Neural cell (in vitro differentiated cells): ENCODE measurements around the gene LIN54.

Source experiments
- EP300 ChIP-seq: fragments of 450-650 bp; conservative IDR thresholded peaks from 2 replicates; pipeline ENCODE4 v1.6.1; 2014; ENCODE audit warnings: antibody characterized with exemption, mild to moderate bottlenecking, moderate library complexity; ENCODE audit not compliant: poor library complexity, severe bottlenecking
- EZH2 ChIP-seq: fragments of 200-600, 300-800 bp; shearing (Covaris generic), sonication (generic); IDR thresholded peaks from 2 replicates; pipeline ENCODE4 v1.6.1; 2014; ENCODE audit warnings: antibody characterized with exemption, low read length, borderline replicate concordance, mild to moderate bottlenecking; ENCODE audit not compliant: insufficient read depth, poor library complexity, severe bottlenecking
- MXI1 ChIP-seq: fragments of 450-650 bp; conservative IDR thresholded peaks from 2 replicates; pipeline ENCODE4 v1.6.1; 2014; ENCODE audit warnings: antibody characterized with exemption, mild to moderate bottlenecking; ENCODE audit not compliant: poor library complexity, severe bottlenecking
- POLR2AphosphoS5 ChIP-seq: IDR thresholded peaks from 2 replicates; pipeline ENCODE4 v1.6.1; 2012
- RAD21 ChIP-seq: fragments of 450-650 bp; conservative IDR thresholded peaks from 2 replicates; pipeline ENCODE4 v1.6.1; 2014; ENCODE audit warnings: antibody characterized with exemption, mild to moderate bottlenecking, moderate library complexity
- SMC3 ChIP-seq: fragments of 450-650 bp; conservative IDR thresholded peaks from 2 replicates; pipeline ENCODE4 v1.6.1; 2014; ENCODE audit warnings: antibody characterized with exemption, mild to moderate bottlenecking, moderate library complexity; ENCODE audit not compliant: poor library complexity
- TAF1 ChIP-seq: IDR thresholded peaks from 2 replicates; pipeline ENCODE4 v1.6.1; 2012; ENCODE audit warnings: low read depth
- TF ChIP-seq, protein P1 (sequence below): fragments of 450-650 bp; IDR thresholded peaks from 2 replicates; pipeline ENCODE4 v1.5.1; 2014; ENCODE audit warnings: antibody characterized with exemption, mild to moderate bottlenecking, moderate library complexity; ENCODE audit not compliant: poor library complexity, severe bottlenecking
- TF ChIP-seq, protein P2 (sequence below): IDR thresholded peaks from 2 replicates; pipeline ENCODE4 v1.6.1; 2012; ENCODE audit warnings: borderline replicate concordance

DNA sequence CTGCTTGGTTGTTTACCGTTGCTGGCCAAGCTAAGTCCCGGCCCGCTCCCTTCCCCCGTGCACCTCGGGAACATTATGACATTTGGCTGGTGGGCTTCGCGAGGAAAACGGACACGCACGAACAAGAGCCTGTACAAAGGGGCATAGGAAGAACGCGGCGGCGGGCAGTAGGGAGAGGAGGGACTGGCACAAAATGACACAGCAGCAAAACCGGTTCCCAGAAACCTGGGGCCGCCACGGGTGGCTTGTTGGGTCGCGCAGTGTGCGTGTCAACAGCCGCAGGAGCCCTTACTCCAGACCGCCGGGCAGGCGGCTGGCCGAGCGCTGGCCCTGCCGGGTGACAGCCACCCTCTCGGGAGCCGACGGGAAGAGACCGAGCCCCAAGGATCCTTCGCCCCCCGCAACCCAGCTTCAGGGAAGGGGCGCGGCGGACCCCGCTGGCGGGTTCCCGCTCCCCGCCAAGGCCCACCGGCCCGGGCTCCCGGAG lies 1.6 kb upstream of the LIN54 start:
- TF ChIP-seq, protein P1, sequence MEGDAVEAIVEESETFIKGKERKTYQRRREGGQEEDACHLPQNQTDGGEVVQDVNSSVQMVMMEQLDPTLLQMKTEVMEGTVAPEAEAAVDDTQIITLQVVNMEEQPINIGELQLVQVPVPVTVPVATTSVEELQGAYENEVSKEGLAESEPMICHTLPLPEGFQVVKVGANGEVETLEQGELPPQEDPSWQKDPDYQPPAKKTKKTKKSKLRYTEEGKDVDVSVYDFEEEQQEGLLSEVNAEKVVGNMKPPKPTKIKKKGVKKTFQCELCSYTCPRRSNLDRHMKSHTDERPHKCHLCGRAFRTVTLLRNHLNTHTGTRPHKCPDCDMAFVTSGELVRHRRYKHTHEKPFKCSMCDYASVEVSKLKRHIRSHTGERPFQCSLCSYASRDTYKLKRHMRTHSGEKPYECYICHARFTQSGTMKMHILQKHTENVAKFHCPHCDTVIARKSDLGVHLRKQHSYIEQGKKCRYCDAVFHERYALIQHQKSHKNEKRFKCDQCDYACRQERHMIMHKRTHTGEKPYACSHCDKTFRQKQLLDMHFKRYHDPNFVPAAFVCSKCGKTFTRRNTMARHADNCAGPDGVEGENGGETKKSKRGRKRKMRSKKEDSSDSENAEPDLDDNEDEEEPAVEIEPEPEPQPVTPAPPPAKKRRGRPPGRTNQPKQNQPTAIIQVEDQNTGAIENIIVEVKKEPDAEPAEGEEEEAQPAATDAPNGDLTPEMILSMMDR: no peak
- TF ChIP-seq, protein P2, sequence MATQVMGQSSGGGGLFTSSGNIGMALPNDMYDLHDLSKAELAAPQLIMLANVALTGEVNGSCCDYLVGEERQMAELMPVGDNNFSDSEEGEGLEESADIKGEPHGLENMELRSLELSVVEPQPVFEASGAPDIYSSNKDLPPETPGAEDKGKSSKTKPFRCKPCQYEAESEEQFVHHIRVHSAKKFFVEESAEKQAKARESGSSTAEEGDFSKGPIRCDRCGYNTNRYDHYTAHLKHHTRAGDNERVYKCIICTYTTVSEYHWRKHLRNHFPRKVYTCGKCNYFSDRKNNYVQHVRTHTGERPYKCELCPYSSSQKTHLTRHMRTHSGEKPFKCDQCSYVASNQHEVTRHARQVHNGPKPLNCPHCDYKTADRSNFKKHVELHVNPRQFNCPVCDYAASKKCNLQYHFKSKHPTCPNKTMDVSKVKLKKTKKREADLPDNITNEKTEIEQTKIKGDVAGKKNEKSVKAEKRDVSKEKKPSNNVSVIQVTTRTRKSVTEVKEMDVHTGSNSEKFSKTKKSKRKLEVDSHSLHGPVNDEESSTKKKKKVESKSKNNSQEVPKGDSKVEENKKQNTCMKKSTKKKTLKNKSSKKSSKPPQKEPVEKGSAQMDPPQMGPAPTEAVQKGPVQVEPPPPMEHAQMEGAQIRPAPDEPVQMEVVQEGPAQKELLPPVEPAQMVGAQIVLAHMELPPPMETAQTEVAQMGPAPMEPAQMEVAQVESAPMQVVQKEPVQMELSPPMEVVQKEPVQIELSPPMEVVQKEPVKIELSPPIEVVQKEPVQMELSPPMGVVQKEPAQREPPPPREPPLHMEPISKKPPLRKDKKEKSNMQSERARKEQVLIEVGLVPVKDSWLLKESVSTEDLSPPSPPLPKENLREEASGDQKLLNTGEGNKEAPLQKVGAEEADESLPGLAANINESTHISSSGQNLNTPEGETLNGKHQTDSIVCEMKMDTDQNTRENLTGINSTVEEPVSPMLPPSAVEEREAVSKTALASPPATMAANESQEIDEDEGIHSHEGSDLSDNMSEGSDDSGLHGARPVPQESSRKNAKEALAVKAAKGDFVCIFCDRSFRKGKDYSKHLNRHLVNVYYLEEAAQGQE: no peak
- TF ChIP-seq EP300: no peak
- no peak for TF ChIP-seq RAD21
- TF ChIP-seq EZH2: no peak
- no peak for TF ChIP-seq MXI1
- TF ChIP-seq POLR2AphosphoS5: no peak
- TF ChIP-seq TAF1: no peak
- no peak for TF ChIP-seq SMC3
